Measurements from ENCODE around the gene EIF4E3.

The EIF4E3 gene

GRCh38 chr3:71695000-71695482 is 30.2 kb downstream of the EIF4E3 start:
- FAIRE-seq = no peak
- DNase-seq (ENCODE audit: insufficient read length, low spot score) = no peak
- TF ChIP-seq POU2F2 (IDR thresholded peaks at IDR 0.05; ENCODE audit: low read depth, low read length) = no peak

- FAIRE-seq (no peak), DNase-seq (ENCODE audit: insufficient read length, low spot score) (no peak)
- no peak for TF ChIP-seq TAF1 (IDR thresholded peaks at IDR 0.05; ENCODE audit: low read depth, low read length)
- no peak for TF ChIP-seq SPI1 (IDR thresholded peaks at IDR 0.05; ENCODE audit: low read depth, low read length)
- no peak for TF ChIP-seq PAX5 (IDR thresholded peaks at IDR 0.05; ENCODE audit: insufficient read depth, low read length, severe bottlenecking)
- TF ChIP-seq POU2F2 (IDR thresholded peaks at IDR 0.05; ENCODE audit: low read depth, low read length) = no peak
- no peak for TF ChIP-seq POLR2A (IDR thresholded peaks at IDR 0.05; ENCODE audit: low read depth, low read length)
- no peak for TF ChIP-seq POLR2AphosphoS5 (IDR thresholded peaks at IDR 0.05; ENCODE audit: low read depth, low read length)
Measured at GRCh38 chr3:71694358-71694999, 30.7 kb downstream of the EIF4E3 start.

GRCh38 chr3:71693641-71694040 is 31.6 kb downstream of the EIF4E3 start:
- DNase-seq (ENCODE audit: insufficient read length, low spot score) (no peak), FAIRE-seq (no peak)
- TF ChIP-seq POLR2A (IDR thresholded peaks at IDR 0.05; ENCODE audit: low read depth, low read length) (no peak), PAX5 (IDR thresholded peaks at IDR 0.05; ENCODE audit: insufficient read depth, low read length, severe bottlenecking) (no peak), POU2F2 (IDR thresholded peaks at IDR 0.05; ENCODE audit: low read depth, low read length) (no peak), SPI1 (IDR thresholded peaks at IDR 0.05; ENCODE audit: low read depth, low read length) (no peak), TAF1 (IDR thresholded peaks at IDR 0.05; ENCODE audit: low read depth, low read length) (no peak), POLR2AphosphoS5 (IDR thresholded peaks at IDR 0.05; ENCODE audit: low read depth, low read length) (no peak)

- TF ChIP-seq POU2F2 (IDR thresholded peaks at IDR 0.05; ENCODE audit: low read depth, low read length) (no peak), TAF1 (IDR thresholded peaks at IDR 0.05; ENCODE audit: low read depth, low read length) (no peak), PAX5 (IDR thresholded peaks at IDR 0.05; ENCODE audit: insufficient read depth, low read length, severe bottlenecking) (no peak), POLR2A (IDR thresholded peaks at IDR 0.05; ENCODE audit: low read depth, low read length) (no peak), POLR2AphosphoS5 (IDR thresholded peaks at IDR 0.05; ENCODE audit: low read depth, low read length) (no peak), SPI1 (IDR thresholded peaks at IDR 0.05; ENCODE audit: low read depth, low read length) (no peak)
- FAIRE-seq (no peak), DNase-seq (ENCODE audit: insufficient read length, low spot score) (no peak)
Measured at GRCh38 chr3:71692139-71692538, 33.1 kb downstream of the EIF4E3 start.

DNA sequence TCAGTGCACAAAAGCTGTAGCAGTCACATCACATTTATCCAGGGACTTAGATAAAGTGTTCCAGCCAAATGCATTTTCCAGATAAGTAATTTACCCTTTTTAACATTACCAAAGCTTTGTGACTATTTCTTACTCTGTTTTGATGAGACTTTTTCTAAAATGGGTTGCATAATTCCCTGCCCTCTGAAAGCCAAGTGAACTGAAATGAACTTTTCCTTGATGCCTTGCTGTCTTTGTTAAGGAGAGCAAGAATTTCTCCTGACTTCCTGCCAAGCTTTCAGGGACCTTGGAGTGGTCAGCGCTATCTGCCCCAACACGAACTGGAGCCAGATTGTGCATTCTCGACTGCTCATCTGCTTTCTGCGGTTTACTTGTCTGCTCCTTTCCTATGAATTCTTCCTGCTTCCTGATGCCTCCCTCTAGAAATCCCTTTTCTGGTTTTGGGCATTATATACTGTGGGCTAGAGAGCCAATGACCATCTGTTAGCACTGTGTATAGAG is 34.8 kb downstream of the EIF4E3 start:
- no peak for DNase-seq (ENCODE audit: insufficient read length, low spot score)
- no peak for TF ChIP-seq PAX5 (IDR thresholded peaks at IDR 0.05; ENCODE audit: insufficient read depth, low read length, severe bottlenecking)
- no peak for TF ChIP-seq POLR2AphosphoS5 (IDR thresholded peaks at IDR 0.05; ENCODE audit: low read depth, low read length)
- no peak for TF ChIP-seq POU2F2 (IDR thresholded peaks at IDR 0.05; ENCODE audit: low read depth, low read length)
- no peak for TF ChIP-seq TAF1 (IDR thresholded peaks at IDR 0.05; ENCODE audit: low read depth, low read length)
- TF ChIP-seq POLR2A (IDR thresholded peaks at IDR 0.05; ENCODE audit: low read depth, low read length) = no peak
- no peak for TF ChIP-seq SPI1 (IDR thresholded peaks at IDR 0.05; ENCODE audit: low read depth, low read length)
- FAIRE-seq = no peak

DNA sequence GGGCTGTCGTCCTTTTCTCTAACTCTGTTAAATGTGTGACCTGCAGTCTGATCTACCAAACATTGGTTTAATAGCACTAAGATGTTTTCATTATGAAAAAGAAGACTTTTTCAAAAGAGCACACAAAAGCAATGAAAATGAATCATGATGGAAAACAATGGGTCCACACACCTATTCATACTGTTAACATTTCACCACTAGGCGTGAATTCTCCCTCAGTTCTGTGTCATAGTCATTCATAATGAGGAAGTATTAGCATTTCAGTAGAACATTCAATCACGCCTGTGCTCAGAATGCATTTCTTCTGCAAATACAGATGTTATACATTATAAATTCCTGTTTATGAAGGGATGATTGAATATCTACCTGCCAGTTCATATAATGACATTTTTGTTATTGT is 35.9 kb downstream of the EIF4E3 start:
- no peak for TF ChIP-seq SPI1 (IDR thresholded peaks at IDR 0.05; ENCODE audit: low read depth, low read length)
- no peak for TF ChIP-seq POLR2A (IDR thresholded peaks at IDR 0.05; ENCODE audit: low read depth, low read length)
- TF ChIP-seq TAF1 (IDR thresholded peaks at IDR 0.05; ENCODE audit: low read depth, low read length) = no peak
- no peak for TF ChIP-seq POLR2AphosphoS5 (IDR thresholded peaks at IDR 0.05; ENCODE audit: low read depth, low read length)
- TF ChIP-seq PAX5 (IDR thresholded peaks at IDR 0.05; ENCODE audit: insufficient read depth, low read length, severe bottlenecking) = no peak
- TF ChIP-seq POU2F2 (IDR thresholded peaks at IDR 0.05; ENCODE audit: low read depth, low read length) = no peak
- no peak for FAIRE-seq
- no peak for DNase-seq (ENCODE audit: insufficient read length, low spot score)

- FAIRE-seq = no peak
Measured at GRCh38 chr3:71688121-71688520, 37.1 kb downstream of the EIF4E3 start.

GRCh38 chr3:71685686-71686085 is 39.5 kb downstream of the EIF4E3 start:
- no peak for TF ChIP-seq POLR2AphosphoS5 (IDR thresholded peaks at IDR 0.05; ENCODE audit: low read depth, low read length)
- no peak for TF ChIP-seq POLR2A (IDR thresholded peaks at IDR 0.05; ENCODE audit: low read depth, low read length)
- TF ChIP-seq PAX5 (IDR thresholded peaks at IDR 0.05; ENCODE audit: insufficient read depth, low read length, severe bottlenecking) = no peak
- TF ChIP-seq SPI1 (IDR thresholded peaks at IDR 0.05; ENCODE audit: low read depth, low read length) = no peak
- no peak for TF ChIP-seq TAF1 (IDR thresholded peaks at IDR 0.05; ENCODE audit: low read depth, low read length)
- TF ChIP-seq POU2F2 (IDR thresholded peaks at IDR 0.05; ENCODE audit: low read depth, low read length) = no peak
- FAIRE-seq = no peak
- no peak for DNase-seq (ENCODE audit: insufficient read length, low spot score)

More at GRCh38 chr3:71688121-71688520, 37.1 kb downstream of the EIF4E3 start:
- no peak for DNase-seq (ENCODE audit: insufficient read length, low spot score)
- TF ChIP-seq POLR2AphosphoS5 (IDR thresholded peaks at IDR 0.05; ENCODE audit: low read depth, low read length) (no peak), SPI1 (IDR thresholded peaks at IDR 0.05; ENCODE audit: low read depth, low read length) (no peak), POU2F2 (IDR thresholded peaks at IDR 0.05; ENCODE audit: low read depth, low read length) (no peak), POLR2A (IDR thresholded peaks at IDR 0.05; ENCODE audit: low read depth, low read length) (no peak), PAX5 (IDR thresholded peaks at IDR 0.05; ENCODE audit: insufficient read depth, low read length, severe bottlenecking) (no peak), TAF1 (IDR thresholded peaks at IDR 0.05; ENCODE audit: low read depth, low read length) (no peak)

DNA sequence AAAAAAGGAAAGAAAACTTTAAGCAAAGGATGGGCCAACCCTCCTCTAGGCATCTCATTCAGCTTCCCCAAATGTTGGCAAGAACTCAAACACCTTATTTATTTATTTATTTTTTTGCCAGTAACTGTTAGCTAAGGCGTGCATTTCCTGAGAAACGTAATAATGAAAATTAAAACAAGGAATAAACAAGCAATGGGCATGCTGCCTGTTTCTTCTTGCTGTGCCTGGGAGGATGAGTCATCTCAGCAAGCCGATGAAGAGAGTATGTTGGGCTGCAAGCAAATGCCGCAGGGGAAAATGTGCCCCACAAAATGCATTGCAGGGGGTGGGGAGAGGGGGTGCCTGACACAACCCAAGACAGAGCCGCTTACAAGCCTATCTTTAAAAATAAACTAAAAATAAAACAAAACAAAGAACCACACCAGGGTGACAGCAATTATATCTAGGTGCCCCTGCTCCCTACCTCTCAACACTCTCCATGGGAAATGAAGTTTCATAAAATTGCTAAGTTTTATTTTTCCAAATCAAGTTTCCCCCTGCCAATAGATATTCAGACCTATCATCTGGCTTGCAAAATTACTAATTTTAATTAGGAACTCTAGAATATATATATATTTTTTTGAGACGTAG is 40.3 kb downstream of the EIF4E3 start:
- DNase-seq (ENCODE audit: insufficient read length, low spot score) (no peak), FAIRE-seq (no peak)
- TF ChIP-seq SPI1 (IDR thresholded peaks at IDR 0.05; ENCODE audit: low read depth, low read length) (no peak), TAF1 (IDR thresholded peaks at IDR 0.05; ENCODE audit: low read depth, low read length) (no peak), POLR2A (IDR thresholded peaks at IDR 0.05; ENCODE audit: low read depth, low read length) (no peak), PAX5 (IDR thresholded peaks at IDR 0.05; ENCODE audit: insufficient read depth, low read length, severe bottlenecking) (no peak), POU2F2 (IDR thresholded peaks at IDR 0.05; ENCODE audit: low read depth, low read length) (no peak)

All from GM12891 (cell line).